ENCODE results near the gene ZNF785. TPM values are rescaled to one million over a fixed set of nuclear protein-coding genes. Genes with fewer than 3 reads are reported as not detected.

Gene ZNF785
- total and polyA plus RNA-seq, 8 donors: 6.3 to 12.1 (median 8.1) TPM

- no peak overlapping the region for H3K4me3 ChIP-seq
- H3K27ac ChIP-seq: no peak overlapping the region
- DNase-seq (no peak), ATAC-seq (no peak), FAIRE-seq (no peak)
- H3K9me3 ChIP-seq: no peaks in the 10 kb centered on the region
- H3K4me1 ChIP-seq: no peaks in the 10 kb centered on the region
- H3K36me3 ChIP-seq: no peaks in the 10 kb centered on the region
- 84 to 89% methylated on average over 9 of the region's 9 CpGs for WGBS, 2 donors
- TF ChIP-seq CTCF (IDR thresholded peaks at IDR 0.05): no peak
- intact Hi-C loops (cut with DNase I): loop anchor here in 1 of 3 donors (10.0 kb wide), 1 partner anchor 181 kb away; the partner anchor contains the start of gene SEPHS2
- no peaks in the 10 kb centered on the region for H3K27me3 ChIP-seq
These were observed 40.7 kb upstream of the ZNF785 start for GRCh38 chr16:30626236-30626635.

- no peaks in the 10 kb centered on the region for H3K4me1 ChIP-seq
- TF ChIP-seq CTCF (IDR thresholded peaks at IDR 0.05): no peak
- 76 to 82% methylated on average over 11 of the region's 11 CpGs for WGBS, 2 donors
- no peak overlapping the region for H3K27ac ChIP-seq
- DNase-seq (no peak), FAIRE-seq (no peak), ATAC-seq (no peak)
- intact Hi-C loops (cut with DNase I): loop anchor here in 1 of 3 donors (10.0 kb wide), 1 partner anchor 179 kb away; the partner anchor contains the start of gene SEPHS2
- H3K27me3 ChIP-seq: no peaks in the 10 kb centered on the region
- no peaks in the 10 kb centered on the region for H3K36me3 ChIP-seq
- H3K9me3 ChIP-seq: no peaks in the 10 kb centered on the region
- no peak overlapping the region for H3K4me3 ChIP-seq
These were observed 38.2 kb upstream of the ZNF785 start for GRCh38 chr16:30623536-30624283.

- intact Hi-C loops (cut with DNase I): loop anchor here in 1 of 3 donors (10.0 kb wide), 1 partner anchor 178 kb away; the partner anchor contains the start of gene SEPHS2
- 40 to 47% methylated on average over 10 of the region's 10 CpGs for WGBS, 2 donors
These were observed 37.0 kb upstream of the ZNF785 start for GRCh38 chr16:30622455-30623032.

GRCh38 chr16:30621765-30622164 is 36.3 kb upstream of the ZNF785 start:
- no peak for TF ChIP-seq CTCF (IDR thresholded peaks at IDR 0.05)
- H3K9me3 ChIP-seq: no peaks in the 10 kb centered on the region
- intact Hi-C loops (cut with DNase I): loop anchor here in 1 of 3 donors (10.0 kb wide), 1 partner anchor 177 kb away; the partner anchor contains the start of gene SEPHS2
- ATAC-seq (no peak), FAIRE-seq (no peak), DNase-seq (no peak)
- no peaks in the 10 kb centered on the region for H3K27me3 ChIP-seq
- 75 to 77% methylated on average over 5 of the region's 5 CpGs for WGBS, 2 donors
- H3K4me1 ChIP-seq: no peaks in the 10 kb centered on the region
- H3K4me3 ChIP-seq: no peak overlapping the region
- no peak overlapping the region for H3K27ac ChIP-seq
- no peaks in the 10 kb centered on the region for H3K36me3 ChIP-seq

More at GRCh38 chr16:30622455-30623032, 37.0 kb upstream of the ZNF785 start:
- FAIRE-seq: no peak
- Histone ChIP-seq H3K36me3 (no peaks in the 10 kb centered on the region), H3K27me3 (no peaks in the 10 kb centered on the region), H3K9me3 (no peaks in the 10 kb centered on the region), H3K4me3 (no peak overlapping the region), H3K27ac (no peak overlapping the region), H3K4me1 (no peaks in the 10 kb centered on the region)
- no peak for ATAC-seq
- no peak for DNase-seq
- no peak for TF ChIP-seq CTCF (IDR thresholded peaks at IDR 0.05)

Measured in pancreas (tissue), 10 donors.